H1 (cell line): ENCODE data around the gene PFKM. TPM values are rescaled to one million over a fixed set of nuclear protein-coding genes. Genes with fewer than 3 reads are reported as not detected.

Experiments
- CTCF ChIA-PET: fragments of 300-600 bp; sonication (Branson Sonifier 250); formaldehyde crosslinking; loops from one replicate; lab custom pipeline; 2021; ENCODE audit not compliant: partially characterized antibody; lab: Charles Lee
- POLR2A ChIA-PET: fragments of 300-600 bp; sonication (Branson Sonifier 250); formaldehyde crosslinking; loops from one replicate; lab custom pipeline; 2021; ENCODE audit warnings: inconsistent platforms; ENCODE audit not compliant: partially characterized antibody; lab: Charles Lee
- DNase-seq, 2 experiments: peaks; one replicate each; pipeline versions ENCODE4 v3.0.0 to v3.0.0-alpha.2; 2010 to 2022; ENCODE audit warnings: low spot score in 2 of 2, low read depth in 1 of 2, mixed read lengths in 1 of 2
- FAIRE-seq: peaks from 2 replicates; lab custom pipeline; 2011; peaks lifted over from hg19 to GRCh38; lab: Jason Lieb, UNC
- H2AFZ ChIP-seq: 2 replicates; pipeline ENCODE4 v1.8.1; 2012; ENCODE audit warnings: low read length, inconsistent platforms
- H2AK5ac ChIP-seq: 2 replicates; pipeline ENCODE4 v1.6.1; 2013; ENCODE audit warnings: low read depth, low read length
- H2BK120ac ChIP-seq: replicated peaks from 2 replicates; pipeline ENCODE3; 2013; ENCODE audit warnings: low read depth, low read length, inconsistent platforms
- H2BK12ac ChIP-seq: 2 replicates; pipeline ENCODE4 v1.6.1; 2013; ENCODE audit warnings: low read depth, low read length
- H2BK15ac ChIP-seq: 2 replicates; pipeline ENCODE4 v1.6.1; 2013; ENCODE audit warnings: low read length
- H2BK20ac ChIP-seq: 2 replicates; pipeline ENCODE4 v1.6.1; 2013; ENCODE audit warnings: low read length
- H2BK5ac ChIP-seq: 2 replicates; pipeline ENCODE4 v1.6.1; 2013; ENCODE audit warnings: low read depth, low read length
- H3K14ac ChIP-seq: 2 replicates; pipeline ENCODE4 v1.6.1; 2013; ENCODE audit warnings: inconsistent platforms; ENCODE audit not compliant: insufficient read length
- H3K18ac ChIP-seq: 2 replicates; pipeline ENCODE4 v1.6.1; 2013; ENCODE audit warnings: low read length; ENCODE audit errors: extremely low read depth
- H3K23ac ChIP-seq: 2 replicates; pipeline ENCODE4 v1.6.1; 2013; ENCODE audit warnings: inconsistent platforms; ENCODE audit not compliant: insufficient read length
- H3K23me2 ChIP-seq: 2 replicates; pipeline ENCODE4 v1.6.1; 2013; ENCODE audit warnings: low read depth, low read length
- H3K27ac ChIP-seq: 2 replicates; pipeline ENCODE4 v1.6.1; 2011; ENCODE audit warnings: low read depth, low read length, inconsistent platforms
- H3K27me3 ChIP-seq, 4 experiments: replicated peaks in 1 of 4; 1 replicate in 1 of 4; 2 replicates in 3 of 4; pipeline versions ENCODE4 v1.6.1 to v1.8.1; 2011 to 2013; ENCODE audit warnings: low read length in 3 of 4, mild to moderate bottlenecking in 3 of 4, inconsistent platforms in 2 of 4, mixed read lengths in 2 of 4, moderate library complexity in 1 of 4; ENCODE audit not compliant: control insufficient read depth in 3 of 4, insufficient read depth in 3 of 4; ENCODE audit errors: extremely low read depth in 1 of 4
- H3K36me3 ChIP-seq, 4 experiments: 2 replicates each; pipeline versions ENCODE4 v1.6.1 to v1.8.1; 2011 to 2013; ENCODE audit warnings: mild to moderate bottlenecking in 4 of 4, low read length in 3 of 4, moderate library complexity in 2 of 4, control low read depth in 1 of 4, inconsistent platforms in 1 of 4; ENCODE audit not compliant: insufficient read depth in 4 of 4, control insufficient read depth in 2 of 4
- H3K4ac ChIP-seq: replicated peaks from 2 replicates; pipeline ENCODE3; 2013; ENCODE audit warnings: low read length, low read depth, mixed read lengths, inconsistent platforms; ENCODE audit not compliant: insufficient read length
- H3K4me1 ChIP-seq, 4 experiments: replicated peaks in 1 of 4; 1 replicate in 1 of 4; 2 replicates in 3 of 4; pipeline versions ENCODE4 v1.6.1 to v1.8.1; 2011 to 2013; ENCODE audit warnings: low read length in 3 of 4, inconsistent platforms in 2 of 4, mixed read lengths in 1 of 4; ENCODE audit not compliant: insufficient read depth in 4 of 4, control insufficient read depth in 3 of 4
- H3K4me2 ChIP-seq, 2 experiments: 2 replicates each; pipeline versions ENCODE4 v1.6.1 to v1.8.1; 2011 to 2013; ENCODE audit warnings: low read depth in 2 of 2, low read length in 2 of 2, control low read depth in 1 of 2, inconsistent platforms in 1 of 2, mild to moderate bottlenecking in 1 of 2; ENCODE audit not compliant: insufficient read depth in 1 of 2
- H3K4me3 ChIP-seq, 4 experiments: fragments of 200-600, 300-600 bp in 1 of 4; sonication (generic), shearing (Covaris generic), sonication (Bioruptor Twin) in 1 of 4; 2 replicates each; pipeline versions ENCODE4 v1.5.1 to v1.8.1; 2011 to 2016; ENCODE audit warnings: low read length in 4 of 4, low read depth in 3 of 4, control low read depth in 2 of 4, inconsistent platforms in 2 of 4, mild to moderate bottlenecking in 2 of 4, mixed read lengths in 1 of 4, moderate library complexity in 1 of 4; ENCODE audit not compliant: insufficient read depth in 2 of 4; ENCODE audit errors: extremely low read depth in 1 of 4
- H3K56ac ChIP-seq: replicated peaks from 2 replicates; pipeline ENCODE3; 2013; ENCODE audit warnings: low read depth, mild to moderate bottlenecking, mixed read lengths, low read length, inconsistent platforms; ENCODE audit not compliant: insufficient read length
- H3K79me1 ChIP-seq: 2 replicates; pipeline ENCODE4 v1.6.1; 2013; ENCODE audit warnings: low read depth, low read length, control low read depth
- H3K79me2 ChIP-seq, 2 experiments: 2 replicates each; pipeline versions ENCODE4 v1.6.1 to v1.8.1; 2012 to 2013; ENCODE audit warnings: low read length in 2 of 2, mild to moderate bottlenecking in 2 of 2, inconsistent platforms in 1 of 2; ENCODE audit not compliant: insufficient read depth in 2 of 2, control insufficient read depth in 1 of 2
- H3K9ac ChIP-seq, 4 experiments: replicated peaks in 1 of 4; 1 replicate in 1 of 4; 2 replicates in 3 of 4; pipeline versions ENCODE4 v1.6.1 to v1.8.1; 2011 to 2013; ENCODE audit warnings: low read depth in 3 of 4, low read length in 3 of 4, control low read depth in 2 of 4, mild to moderate bottlenecking in 2 of 4, moderate library complexity in 2 of 4, inconsistent platforms in 1 of 4; ENCODE audit errors: extremely low read depth in 1 of 4
- H3K9me3 ChIP-seq, 2 experiments: 2 replicates each; pipeline versions ENCODE4 v1.6.1 to v1.8.1; 2012 to 2013; ENCODE audit warnings: mild to moderate bottlenecking in 2 of 2, moderate library complexity in 2 of 2, control low read depth in 1 of 2, inconsistent platforms in 1 of 2, low read depth in 1 of 2, low read length in 1 of 2, mixed read lengths in 1 of 2; ENCODE audit not compliant: insufficient read depth in 2 of 2
- H4K20me1 ChIP-seq, 2 experiments: replicated peaks in 1 of 2; 2 replicates each; pipeline versions ENCODE3 to v1.8.1; 2011 to 2013; ENCODE audit warnings: inconsistent platforms in 2 of 2, low read length in 2 of 2, mild to moderate bottlenecking in 1 of 2; ENCODE audit not compliant: insufficient read depth in 2 of 2, control insufficient read depth in 1 of 2
- H4K5ac ChIP-seq: 2 replicates; pipeline ENCODE4 v1.6.1; 2013; ENCODE audit warnings: low read length, low read depth, mixed read lengths, inconsistent platforms; ENCODE audit not compliant: insufficient read length
- H4K8ac ChIP-seq: 2 replicates; pipeline ENCODE4 v1.8.0; 2013; ENCODE audit warnings: mild to moderate bottlenecking, moderate library complexity, low read length, inconsistent platforms; ENCODE audit not compliant: insufficient read depth; ENCODE audit errors: extremely low read depth
- H4K91ac ChIP-seq: replicated peaks from 2 replicates; pipeline ENCODE3; 2013; ENCODE audit warnings: low read length, mixed read lengths, inconsistent platforms; ENCODE audit not compliant: insufficient read length
- CEBPB ChIP-seq: IDR thresholded peaks from 2 replicates; pipeline ENCODE4 v1.6.1; 2012; ENCODE audit warnings: low read depth, low read length
- CREB1 ChIP-seq: IDR thresholded peaks from 2 replicates; pipeline ENCODE4 v1.6.1; 2012; ENCODE audit warnings: inconsistent platforms
- CTBP2 ChIP-seq: IDR thresholded peaks from 2 replicates; pipeline ENCODE4 v1.7.0; 2011; ENCODE audit warnings: borderline replicate concordance, mild to moderate bottlenecking, moderate library complexity, mixed read lengths, low read length; ENCODE audit not compliant: insufficient read depth, insufficient read length
- GABPA ChIP-seq: IDR thresholded peaks from 2 replicates; pipeline ENCODE4 v1.6.1; 2011; ENCODE audit warnings: mild to moderate bottlenecking, low read length, moderate library complexity, borderline replicate concordance; ENCODE audit not compliant: insufficient read depth
- JUN ChIP-seq: IDR thresholded peaks from 2 replicates; pipeline ENCODE4 v1.6.1; 2011; ENCODE audit warnings: low read depth, mild to moderate bottlenecking, improper control_type of control experiment, low read length
- KDM4A ChIP-seq: IDR thresholded peaks from one replicate; pipeline ENCODE4 v1.7.1; 2012; ENCODE audit warnings: low read depth, mild to moderate bottlenecking, moderate library complexity, low read length, inconsistent platforms; ENCODE audit not compliant: severe bottlenecking
- POLR2AphosphoS5 ChIP-seq: IDR thresholded peaks from 2 replicates; pipeline ENCODE4 v1.6.1; 2011; ENCODE audit warnings: low read depth, low read length
- RFX5 ChIP-seq: IDR thresholded peaks from 2 replicates; pipeline ENCODE4 v1.6.1; 2011; ENCODE audit warnings: low read depth, low read length, improper control_type of control experiment, borderline replicate concordance
- SP2 ChIP-seq: IDR thresholded peaks from 2 replicates; pipeline ENCODE4 v1.6.1; 2012; ENCODE audit warnings: mild to moderate bottlenecking, low read length, inconsistent platforms
- YY1 ChIP-seq: IDR thresholded peaks from 2 replicates; pipeline ENCODE4 v1.6.1; 2011; ENCODE audit warnings: low read depth, mild to moderate bottlenecking, low read length
- WGBS, 2 experiments: shearing (Covaris generic) in 1 of 2; methylation state at CpG; one replicate each; pipeline versions ENCODE4 v1.1.6 to v1.1.7; 2013 to 2015; ENCODE audit warnings: low lambda C conversion rate in 2 of 2, mixed read lengths in 2 of 2, inconsistent platforms in 1 of 2, low coverage in 1 of 2, missing lambda C conversion rate in 1 of 2; ENCODE audit not compliant: insufficient replicate concordance in 2 of 2, insufficient coverage in 1 of 2, insufficient read length in 1 of 2; ENCODE audit errors: extremely low coverage in 1 of 2, missing lambda C conversion rate in 1 of 2; 5-methylcytosine and 5-hydroxymethylcytosine counted together
- polyA plus RNA-seq, 7 experiments: library from polyadenylated mRNA; depleted of rRNA in 3 of 7; stranded (reverse) in 5 of 7; unstranded in 2 of 7; fragments of >200 nt in 5 of 7; fragments of 200-250 nt in 2 of 7; gene quantifications; 1 replicate in 5 of 7; 2 replicates in 1 of 7; 4 replicates in 1 of 7; pipeline versions ENCODE4 v1.2.1 to v1.2.3, GENCODE V29; 2011 to 2013; ENCODE audit warnings: missing spikeins in 2 of 7, mixed read lengths in 2 of 7
- total RNA-seq: library from RNA; stranded (reverse); fragmentation: NEBNext Ultra II Directional; extraction: Animal tissue kit (Norgen Biotek cat#: 25700); gene quantifications from 2 replicates; pipeline ENCODE4 v1.2.1, GENCODE V29; 2021

Gene PFKM
- total and polyA plus RNA-seq, 2 of the 8 experiments (the other 6 are each of a cell fraction or from before 2014, with no cell fraction given), result 62.6 to 106 TPM

GRCh38 chr12:48131517-48131916 is 12.4 kb downstream of the PFKM start:
- Histone ChIP-seq H3K23ac (no peak overlapping the region), H2AFZ (no peak overlapping the region), H3K18ac (no peak overlapping the region), H4K5ac (no peak overlapping the region), H3K56ac (no peak overlapping the region), H4K91ac (no peak overlapping the region), H3K4me2 (no peak overlapping the region), H2BK5ac (no peak overlapping the region), H2BK120ac (no peak overlapping the region), H2BK15ac (no peak overlapping the region), H2AK5ac (no peak overlapping the region), H3K4me1 (no peaks in the 10 kb centered on the region), H3K4ac (no peak overlapping the region), H3K14ac (no peak overlapping the region), H3K27ac (no peak overlapping the region), H3K4me3 (no peak overlapping the region), H4K8ac (no peak overlapping the region), H3K23me2 (no peaks in the 10 kb centered on the region), H3K36me3 (peaks cover 22 to 86% (median 63%) of the 10 kb centered on the region in 4 experiments), H3K79me1 (no peaks in the 10 kb centered on the region; the same call in 1 of the 2 replicates), H3K9me3 (no peaks in the 10 kb centered on the region), H3K9ac (no peak overlapping the region), H3K27me3 (no peaks in the 10 kb centered on the region), H2BK12ac (no peak overlapping the region), H4K20me1 (peaks cover 0 to 5% of the 10 kb centered on the region in 2 experiments), H2BK20ac (no peak overlapping the region), H3K79me2 (0 out of 4 replicates have a peak, but pooled peaks cover 0 to 2% of the 10 kb centered on the region in 2 experiments)
- ChIA-PET CTCF (no interaction called here), POLR2A (interaction anchor here (1.5 to 2.2 kb wide), 3 partner anchors 7 to 25 kb away, joined by 3 to 6 read pairs (median 5); partner anchors contain the start of gene SENP1)
- TF ChIP-seq RFX5, result no peak
- TF ChIP-seq KDM4A, result no peak
- no peak for TF ChIP-seq SP2
- TF ChIP-seq JUN, result no peak
- no peak for TF ChIP-seq POLR2AphosphoS5
- no peak for TF ChIP-seq GABPA
- no peak for TF ChIP-seq CEBPB
- no peak for TF ChIP-seq CREB1
- no peak for TF ChIP-seq YY1
- TF ChIP-seq CTBP2, result no peak
- no peak for DNase-seq
- no peak for FAIRE-seq
- WGBS, 2 experiments, result 100% methylated on average over 2 of the region's 2 CpGs; no CpG with 5 or more reads in 1 of the 2 experiments
